ENCODE measurements around the gene PRKAG2.
"Not testable (repeated sequence)": the region's sequence is repeated elsewhere in the genome, so short reads cannot be mapped to it uniquely, and the experiment has no call there.

The PRKAG2 gene

DNA sequence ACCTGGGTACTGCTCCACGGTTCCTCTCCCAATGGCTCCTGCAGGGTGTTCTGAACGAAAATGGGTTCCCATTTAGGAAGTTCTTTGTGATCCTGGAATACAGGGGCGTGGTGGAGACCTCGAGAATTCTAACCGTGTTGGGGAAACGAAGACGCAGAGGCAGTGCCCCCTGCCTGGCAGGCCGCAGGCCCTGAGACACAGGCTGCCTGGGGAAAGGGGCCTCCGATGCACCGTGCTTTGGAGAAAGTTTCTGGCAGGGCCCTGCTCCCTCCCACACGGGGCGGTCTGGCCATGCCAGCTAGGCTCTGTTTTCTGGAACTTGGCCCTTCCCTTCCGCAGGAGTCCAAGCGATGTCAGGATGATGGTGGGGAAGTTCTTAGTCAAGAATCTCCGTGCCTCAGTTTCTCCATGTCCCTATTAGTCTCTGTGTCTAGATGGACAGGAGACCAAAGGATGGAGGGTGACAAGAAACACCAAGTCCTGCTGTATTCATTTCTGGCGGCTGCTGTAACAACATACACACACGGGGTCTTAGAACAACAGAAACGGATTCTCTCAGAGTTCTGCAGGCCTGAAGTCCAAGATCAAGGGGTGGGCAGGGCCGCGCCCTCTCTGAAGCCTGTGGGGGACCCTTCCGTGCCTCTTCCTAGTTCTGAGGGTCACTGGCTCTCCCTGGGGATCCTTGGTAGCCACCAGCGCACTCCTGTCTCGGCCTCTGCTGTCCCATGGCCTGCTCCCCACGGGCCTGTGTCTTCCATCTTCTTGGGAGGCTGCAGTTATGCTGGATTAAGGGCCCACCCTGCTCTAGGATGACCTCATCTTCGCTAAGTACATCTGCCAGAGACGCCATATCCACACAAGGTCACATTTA lies 27.7 kb downstream of the PRKAG2 start:
- DNase-seq = no peak

DNA sequence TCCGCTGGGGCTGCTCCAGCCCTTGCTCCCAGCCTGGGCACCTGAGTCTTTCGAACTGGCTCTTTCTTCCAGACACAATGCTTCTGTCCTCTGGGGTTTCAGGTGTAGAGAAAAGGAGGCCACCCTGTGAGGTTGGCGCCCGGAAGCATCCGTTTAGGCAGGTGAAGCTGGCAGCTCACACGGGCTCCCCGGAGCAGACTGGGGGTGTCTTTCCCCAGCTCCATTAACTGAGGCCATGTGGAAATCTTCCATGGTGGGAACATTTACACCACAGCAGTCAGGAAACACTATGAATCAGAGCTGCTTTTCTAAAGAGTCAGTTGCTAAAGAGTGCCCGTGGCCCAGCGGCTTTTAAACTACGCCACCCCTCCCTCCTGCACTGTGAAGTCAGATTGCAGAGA lies 29.2 kb downstream of the PRKAG2 start:
- DNase-seq = no peak

DNA sequence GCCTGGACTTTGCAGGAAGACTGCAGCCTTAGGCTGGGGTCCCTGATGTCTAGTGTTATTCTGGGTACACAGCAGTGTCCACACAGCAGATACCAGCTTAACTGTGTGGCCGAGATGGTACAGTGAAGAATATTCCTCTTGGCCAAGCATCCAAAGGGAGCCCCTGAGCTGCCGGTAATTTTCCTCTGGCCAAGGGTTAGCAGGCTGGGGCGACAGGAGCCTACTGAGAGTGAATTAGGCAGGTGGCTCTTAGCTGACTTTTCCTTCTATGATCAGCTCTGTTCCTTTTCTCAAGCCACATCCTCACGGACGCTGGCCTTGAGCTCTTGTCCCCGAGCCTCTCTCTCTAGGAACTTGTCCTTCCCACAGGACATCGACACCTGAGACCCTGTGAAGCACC lies 29.8 kb downstream of the PRKAG2 start:
- no peak for DNase-seq

GRCh38 chr7:151845412-151846205 lies 31.3 kb downstream of the PRKAG2 start:
- DNase-seq = no peak

DNA sequence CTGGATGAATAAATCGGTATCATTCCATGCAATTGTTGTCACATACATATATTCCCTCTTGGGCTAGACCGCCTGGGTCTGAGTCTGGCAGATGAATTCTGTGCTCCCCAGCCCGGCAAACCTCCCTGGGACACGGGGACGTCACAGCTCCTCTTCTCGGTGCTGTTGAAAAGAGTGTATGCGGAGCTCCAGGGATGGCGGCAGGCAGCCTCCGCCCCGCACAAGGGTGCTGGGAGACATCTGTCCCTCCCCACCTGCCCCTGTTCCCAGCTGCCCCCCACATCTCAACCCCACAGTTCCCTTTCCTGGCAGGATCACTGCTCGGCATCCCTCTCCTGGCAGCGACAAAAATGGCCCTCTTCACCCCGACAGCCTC lies 32.1 kb downstream of the PRKAG2 start:
- DNase-seq = no peak

DNA sequence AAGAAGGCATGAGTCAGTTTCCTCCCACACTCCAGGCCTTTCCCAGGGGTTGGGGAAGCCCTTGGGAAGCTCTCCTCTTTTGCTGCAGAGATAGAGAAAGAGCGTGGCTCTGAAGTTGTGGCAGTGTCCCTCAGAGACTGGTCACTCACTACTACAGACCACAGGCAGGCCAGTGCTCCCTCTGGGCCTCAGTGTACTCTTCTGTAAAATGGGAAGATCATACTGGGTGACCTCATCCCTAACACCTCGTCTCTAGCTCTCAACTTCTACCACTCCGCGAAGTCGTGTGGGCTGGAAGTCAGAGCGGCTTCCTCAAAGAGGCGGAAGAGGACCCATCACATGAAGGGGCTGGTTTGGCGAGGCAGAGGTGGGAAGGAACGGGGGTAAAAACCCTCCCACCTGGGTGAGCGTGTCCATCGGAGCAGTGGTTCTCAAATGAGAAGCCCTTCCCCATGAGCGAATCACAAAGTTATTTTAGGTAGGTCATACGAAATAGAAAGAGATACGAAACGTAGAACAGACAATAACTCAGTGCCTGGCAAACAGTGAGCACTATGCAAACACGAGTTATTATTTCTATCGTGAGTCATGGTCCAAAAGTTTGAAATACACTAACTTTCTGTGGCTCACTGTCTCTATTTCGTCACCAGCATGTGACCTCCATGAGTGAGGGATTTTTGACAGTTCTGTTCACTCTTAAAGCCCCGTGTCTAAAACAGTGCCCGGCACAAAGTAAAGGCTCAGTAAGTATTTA lies 32.7 kb downstream of the PRKAG2 start:
- no peak for DNase-seq

- no peak for DNase-seq
These were observed 33.7 kb downstream of the PRKAG2 start for GRCh38 chr7:151843181-151843580.

GRCh38 chr7:151841395-151842051 lies 35.4 kb downstream of the PRKAG2 start:
- not testable (repeated sequence) for DNase-seq

DNA sequence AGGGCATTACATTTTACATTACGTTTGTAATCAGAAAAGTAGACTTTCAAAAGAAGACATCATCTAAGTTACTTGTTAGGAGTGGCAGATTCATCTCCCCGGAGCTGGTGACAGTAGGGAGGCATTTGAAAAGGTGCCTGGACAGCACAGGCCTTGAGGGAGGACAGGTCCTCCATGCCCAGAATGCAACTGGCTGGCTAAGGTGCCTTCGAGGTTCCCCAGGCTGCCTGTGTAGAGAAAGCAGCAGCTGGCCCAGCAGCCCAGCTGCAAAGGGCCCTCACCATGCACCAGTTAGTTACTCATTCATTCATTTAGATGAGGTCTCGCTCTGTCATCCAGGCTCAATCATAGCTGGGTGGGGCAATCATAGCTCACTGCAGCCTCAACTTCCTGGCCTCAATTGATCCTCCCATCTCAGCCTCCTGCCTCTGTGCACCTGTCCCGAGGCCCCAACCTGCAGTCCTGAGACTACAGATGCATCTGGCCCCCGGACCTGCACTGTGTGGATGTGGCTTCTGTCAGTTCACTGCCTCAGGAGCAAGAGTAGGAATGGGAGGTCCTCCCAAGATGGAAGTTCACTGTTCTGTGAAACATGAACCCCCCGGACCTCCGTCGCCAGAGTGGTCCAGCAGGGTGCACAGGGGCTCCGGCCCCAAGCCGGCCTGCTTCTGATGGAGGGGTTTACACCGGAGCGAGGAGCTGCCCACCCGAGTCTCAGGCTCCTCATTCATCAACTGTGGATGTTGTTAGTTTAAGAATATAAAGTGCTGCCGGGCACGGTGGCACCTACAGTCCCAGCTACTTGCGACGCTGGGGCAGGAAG lies 36.6 kb downstream of the PRKAG2 start:
- DNase-seq = no peak

- DNase-seq = no peak
These were observed 37.4 kb downstream of the PRKAG2 start for GRCh38 chr7:151839451-151839921.

DNA sequence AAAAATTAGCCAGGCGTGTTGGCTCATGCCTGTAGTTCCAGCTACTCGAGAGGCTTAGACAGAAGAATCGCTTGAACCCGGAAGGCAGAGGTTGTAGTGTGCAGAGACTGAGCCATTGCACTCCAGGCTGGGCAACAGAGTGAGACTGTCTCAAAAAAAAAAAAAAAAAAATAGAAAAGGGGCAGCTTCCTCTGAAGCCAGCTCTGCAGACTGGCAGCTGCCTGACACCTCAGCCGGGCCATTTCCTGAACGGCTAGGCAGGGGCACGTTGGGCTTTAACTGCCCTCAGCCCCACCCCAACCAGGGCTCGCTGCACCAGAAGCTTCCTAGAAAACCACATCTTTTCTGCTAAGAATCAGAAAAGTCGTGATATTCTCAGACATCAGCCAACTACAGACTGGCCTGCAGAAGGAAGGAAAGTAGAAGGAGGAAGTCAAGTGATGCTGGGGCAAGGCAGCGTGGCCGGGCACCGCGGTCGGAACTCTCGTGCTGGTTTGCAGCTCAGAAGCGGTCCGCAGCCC lies 38.0 kb downstream of the PRKAG2 start:
- DNase-seq = peak in 2 of 4 experiments; percentile 14 to 18

DNA sequence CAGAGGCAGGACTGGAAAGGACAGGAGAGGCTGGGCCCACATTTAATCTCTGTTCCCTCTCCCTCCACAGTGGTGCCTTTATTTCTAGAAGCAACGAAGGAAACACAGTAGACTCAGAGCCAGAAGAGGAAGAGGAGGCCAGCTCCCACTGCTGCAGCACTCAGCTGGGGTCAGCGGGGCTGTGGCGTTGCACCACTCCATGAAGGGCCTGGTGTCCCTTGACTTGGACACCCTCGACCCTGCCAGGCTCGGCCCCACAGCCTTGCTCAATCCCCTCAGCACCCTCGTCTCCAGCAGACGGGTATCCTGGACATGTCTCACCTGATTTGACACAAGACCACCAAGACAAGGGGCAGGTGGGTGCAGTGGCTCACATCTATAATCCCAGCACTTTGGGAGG lies 38.8 kb downstream of the PRKAG2 start:
- DNase-seq = no peak

DNA sequence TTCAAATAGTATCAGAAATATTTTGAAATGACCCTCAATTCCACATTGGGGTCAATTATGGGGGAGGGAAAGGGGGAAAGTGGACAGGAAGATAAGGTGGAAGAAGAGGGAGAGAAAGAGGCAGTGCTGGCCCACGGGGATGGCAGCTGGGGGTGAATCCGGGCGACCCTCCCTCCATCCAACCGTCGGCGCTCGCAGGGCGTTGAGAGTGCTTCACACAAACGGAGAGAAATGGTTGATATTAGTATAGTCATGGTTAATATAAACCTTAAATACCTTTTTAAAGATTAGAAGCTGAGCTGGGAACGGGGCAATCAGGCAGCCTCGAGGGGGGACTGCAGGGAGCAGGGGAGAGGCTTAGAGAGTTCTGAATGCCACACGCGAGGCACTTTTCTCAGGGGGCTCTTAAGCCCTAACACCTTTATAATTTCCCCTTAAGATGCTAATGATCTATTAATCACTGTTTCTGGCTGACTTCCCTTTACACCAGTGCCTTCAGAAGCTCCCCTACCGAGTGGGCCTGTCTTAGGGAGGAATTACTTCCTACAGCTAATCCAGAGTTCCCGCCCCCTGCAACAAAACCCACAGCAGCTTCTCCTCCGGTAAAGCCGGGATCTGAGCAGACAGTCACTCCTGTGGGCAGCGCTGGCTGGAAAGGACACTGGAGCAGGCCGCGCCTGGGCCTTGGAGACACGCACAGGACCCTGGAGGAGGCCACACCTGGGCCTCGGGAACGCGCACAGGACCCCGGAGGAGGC lies 39.5 kb downstream of the PRKAG2 start:
- DNase-seq = no peak

- no peak for DNase-seq
These were observed 40.0 kb downstream of the PRKAG2 start for GRCh38 chr7:151836927-151837205.

- no peak for DNase-seq
These were observed 40.6 kb downstream of the PRKAG2 start for GRCh38 chr7:151836191-151836926.

DNA sequence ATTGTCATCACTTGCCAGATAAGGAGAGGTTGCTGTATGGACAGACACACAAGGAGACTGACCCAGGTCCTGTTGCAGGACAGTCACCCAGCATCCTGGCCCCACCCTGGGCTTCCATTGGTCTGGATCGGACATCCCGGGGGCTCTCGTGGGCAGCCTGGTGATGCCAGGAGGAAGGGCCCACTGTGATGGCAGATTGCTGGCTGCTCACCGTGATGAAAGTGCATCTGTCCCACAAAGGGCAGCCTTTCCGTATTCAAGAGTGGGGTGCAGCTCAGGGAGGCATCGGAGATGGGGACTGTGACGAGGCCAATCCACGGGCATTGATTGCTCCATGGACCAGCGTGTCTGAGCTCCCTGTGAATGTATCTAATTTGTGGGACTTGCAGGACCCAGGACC lies 41.3 kb downstream of the PRKAG2 start:
- DNase-seq = no peak

DNA sequence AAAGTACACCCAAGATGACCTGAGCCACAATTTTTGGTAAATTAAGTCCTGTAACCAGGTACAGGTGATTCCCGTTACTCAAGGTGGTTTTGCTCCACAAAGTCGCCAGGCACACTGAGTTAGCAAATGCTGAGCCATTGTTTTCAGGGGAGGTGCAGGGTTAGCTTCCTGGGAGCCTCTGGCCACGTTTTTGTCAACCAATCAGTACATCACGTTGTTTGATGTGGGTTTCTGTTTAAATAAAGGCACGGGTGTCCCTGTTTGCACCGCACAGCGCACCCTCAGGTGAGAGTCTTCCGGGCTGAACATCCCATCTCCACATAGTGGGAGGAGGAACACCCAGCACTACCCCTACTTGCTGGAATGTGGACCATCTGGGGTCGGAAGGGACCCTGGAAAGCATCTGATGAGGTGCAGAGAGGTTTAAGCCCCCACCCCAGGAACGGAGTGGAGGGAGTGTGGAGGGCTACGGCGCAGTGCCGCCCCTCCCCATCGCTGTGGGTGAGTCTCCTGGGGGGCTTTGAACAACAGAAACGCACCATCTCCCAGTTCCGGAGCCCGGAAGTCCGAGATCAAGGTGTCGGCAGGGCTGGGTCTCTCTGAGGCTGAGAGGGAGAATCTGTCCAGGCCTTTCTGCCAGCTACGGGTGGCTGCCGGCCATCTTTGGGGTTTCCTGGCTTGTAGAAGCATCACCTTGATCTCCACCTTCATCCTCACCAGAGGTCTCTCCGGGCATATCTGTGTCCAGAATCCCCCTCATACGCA lies 42.5 kb downstream of the PRKAG2 start:
- no peak for DNase-seq

DNA sequence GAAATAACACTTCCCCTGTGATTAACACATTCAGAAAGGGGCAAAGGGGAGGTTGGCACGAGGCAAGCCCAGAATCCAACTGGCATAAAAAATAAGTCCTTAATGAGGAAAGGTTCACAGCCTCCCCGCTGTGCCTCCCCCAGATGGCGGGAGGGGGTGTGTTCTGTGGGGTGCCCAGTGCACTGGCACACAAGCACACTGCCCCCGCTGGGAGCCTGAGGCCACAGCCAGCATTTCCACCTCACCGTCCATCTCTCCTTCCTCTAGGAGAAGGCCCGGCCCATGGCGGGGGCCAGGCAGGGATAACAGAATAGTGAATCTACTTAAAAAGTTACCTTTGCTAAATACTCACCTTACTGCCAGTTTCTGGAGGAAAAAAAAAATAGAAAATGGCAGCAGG lies 43.2 kb downstream of the PRKAG2 start:
- DNase-seq = no peak

DNA sequence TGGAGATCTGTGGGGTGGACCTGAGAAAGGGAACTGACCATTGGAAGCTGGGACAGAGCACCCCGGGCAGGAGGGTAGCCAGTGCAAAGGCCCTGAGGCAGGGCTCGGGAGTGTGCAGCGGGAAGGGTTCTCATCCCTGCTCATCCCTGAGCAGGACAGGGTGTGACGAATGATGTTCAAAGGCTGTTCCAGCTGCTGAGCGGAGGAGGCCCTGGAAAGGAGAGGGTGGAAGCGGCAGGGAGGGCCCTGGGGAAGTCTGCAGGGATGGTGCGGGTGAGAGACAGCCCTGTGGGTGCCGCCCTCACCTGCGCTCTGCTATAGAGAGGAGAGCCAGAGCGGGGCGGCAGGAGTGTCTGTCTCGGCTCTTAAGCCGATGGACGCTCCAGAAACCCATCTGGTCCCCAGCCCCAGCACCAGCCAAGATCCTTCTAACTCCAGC lies 43.7 kb downstream of the PRKAG2 start:
- DNase-seq = no peak

Measured in activated CD4-positive, CD25-positive, alpha-beta regulatory T cell (primary cell).